ENCODE results near the gene PGA5. TPM values are rescaled to one million over a fixed set of nuclear protein-coding genes. Genes with fewer than 3 reads are reported as not detected.

PGA5 gene
- total RNA-seq, 3 donors from 2014 or later (not counting 1 experiment from before 2014, with no cell fraction given) = not detected

DNA sequence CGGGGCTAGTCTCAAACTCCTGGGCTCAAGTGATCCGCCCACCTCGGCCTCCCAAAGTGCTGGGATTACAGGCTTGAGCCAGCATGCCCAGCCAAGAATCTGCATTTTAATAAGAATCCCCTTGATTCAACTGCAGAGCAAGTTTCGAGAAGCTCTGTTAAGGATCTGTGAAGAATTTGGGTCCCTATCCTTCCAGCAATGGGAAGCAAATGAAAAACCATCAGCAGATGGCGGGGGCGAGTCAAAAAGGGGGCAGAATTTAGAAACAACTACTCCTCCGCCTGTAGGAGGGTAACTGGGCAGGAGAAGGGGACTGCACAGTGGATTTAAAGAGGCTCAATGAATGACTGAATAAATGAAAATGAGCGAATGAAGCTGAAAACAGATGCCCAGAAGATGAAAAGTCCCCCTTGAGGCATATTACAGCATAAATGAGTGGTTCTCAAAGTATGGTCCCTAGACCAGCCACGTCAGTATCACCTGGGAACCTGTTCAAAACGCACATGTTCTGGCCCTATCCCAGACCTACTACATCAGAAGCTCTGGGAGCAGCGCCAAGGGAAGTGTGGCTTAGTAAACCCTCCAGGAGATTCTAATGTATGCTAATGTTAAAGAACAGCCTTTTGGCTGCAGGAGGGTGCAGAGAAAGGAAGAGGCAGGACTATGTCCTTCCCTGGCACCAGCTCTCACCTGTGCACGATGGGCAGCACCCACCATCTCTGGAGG lies 39.1 kb downstream of the PGA5 start:
- Mint-ChIP-seq H3K36me3 (no peaks in the 10 kb centered on the region), H3K4me1 (no peaks in the 10 kb centered on the region), H3K9me3 (no peaks in the 10 kb centered on the region), H3K4me3 (no peak overlapping the region), H3K27me3 (ENCODE audit: low read depth in 2 of 2) (no peaks in the 10 kb centered on the region), H3K27ac (no peak overlapping the region)
- H3K36me3 ChIP-seq (ENCODE audit: control insufficient read depth, insufficient read depth, low read length) = no peaks in the 10 kb centered on the region
- H3K4me1 ChIP-seq (ENCODE audit: control insufficient read depth, insufficient read depth, low read length) = no peaks in the 10 kb centered on the region
- TF ChIP-seq CTCF (IDR thresholded peaks at IDR 0.05) = no peak
- 96% methylated on average over 12 of the region's 12 CpGs for WGBS (ENCODE audit: insufficient coverage)
- intact Hi-C loops (cut with micrococcal nuclease) = no loop called here
- DNase-seq = no peak
- no peaks in the 10 kb centered on the region for H3K27me3 ChIP-seq (ENCODE audit: control insufficient read depth, insufficient read depth, low read length)
- H3K9me3 ChIP-seq (ENCODE audit: control insufficient read depth, insufficient read depth, low read length) = no peaks in the 10 kb centered on the region
- no peak overlapping the region for H3K27ac ChIP-seq (ENCODE audit: low read length)
- no peak overlapping the region for H3K4me3 ChIP-seq (ENCODE audit: low read length)
- ATAC-seq = no peak

DNA sequence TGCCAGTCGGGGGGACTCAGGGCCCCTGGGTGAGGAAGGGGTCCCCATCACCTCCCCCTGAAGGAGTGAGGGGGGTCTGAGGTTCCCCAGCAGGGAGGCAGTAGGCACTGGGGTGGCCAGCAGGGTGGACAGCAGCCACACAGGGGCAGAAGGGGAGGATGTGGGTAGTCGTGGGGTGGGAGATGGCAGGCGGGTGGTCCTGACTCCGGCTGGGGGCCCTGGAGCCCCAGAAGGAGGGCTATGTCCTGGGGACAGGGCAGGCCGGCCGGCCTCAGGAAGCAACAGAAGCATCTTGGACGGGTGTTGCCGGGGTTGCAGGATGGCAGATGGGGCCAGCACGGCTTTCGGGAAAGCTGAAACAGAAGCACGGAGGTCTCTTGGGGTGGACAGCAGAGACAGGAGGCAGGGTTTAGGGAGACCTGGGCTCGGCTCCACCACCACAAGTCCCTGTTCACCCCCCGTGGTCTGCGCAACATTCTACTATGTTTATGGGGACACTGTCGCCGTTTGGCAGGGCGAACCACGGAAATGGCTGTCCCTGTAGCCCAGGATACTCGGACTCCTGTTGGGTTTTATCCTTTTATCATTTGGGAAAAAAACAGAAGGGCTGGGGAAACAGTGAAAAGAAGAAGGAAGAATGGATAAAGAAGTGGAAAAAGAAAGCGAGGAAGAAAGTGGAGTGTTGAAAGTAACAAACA lies 40.1 kb downstream of the PGA5 start:
- no peak overlapping the region for H3K4me3 ChIP-seq (ENCODE audit: low read length)
- no peak for TF ChIP-seq CTCF (IDR thresholded peaks at IDR 0.05)
- ATAC-seq (no peak), DNase-seq (no peak)
- H3K4me1 Mint-ChIP-seq = no peaks in the 10 kb centered on the region
- no peaks in the 10 kb centered on the region for H3K9me3 Mint-ChIP-seq
- H3K27ac Mint-ChIP-seq = no peak overlapping the region
- H3K27me3 ChIP-seq (ENCODE audit: control insufficient read depth, insufficient read depth, low read length) = no peaks in the 10 kb centered on the region
- H3K36me3 Mint-ChIP-seq = no peaks in the 10 kb centered on the region
- no peak overlapping the region for H3K27ac ChIP-seq (ENCODE audit: low read length)
- 94% methylated on average over 20 of the region's 20 CpGs for WGBS (ENCODE audit: insufficient coverage)
- intact Hi-C loops (cut with micrococcal nuclease) = no loop called here
- H3K36me3 ChIP-seq (ENCODE audit: control insufficient read depth, insufficient read depth, low read length) = no peaks in the 10 kb centered on the region
- H3K4me1 ChIP-seq (ENCODE audit: control insufficient read depth, insufficient read depth, low read length) = no peaks in the 10 kb centered on the region
- H3K27me3 Mint-ChIP-seq (ENCODE audit: low read depth in 2 of 2) = no peaks in the 10 kb centered on the region
- H3K9me3 ChIP-seq (ENCODE audit: control insufficient read depth, insufficient read depth, low read length) = no peaks in the 10 kb centered on the region
- no peak overlapping the region for H3K4me3 Mint-ChIP-seq

GRCh38 chr11:61281581-61282250 lies 40.7 kb downstream of the PGA5 start:
- H3K4me1 Mint-ChIP-seq = no peaks in the 10 kb centered on the region
- no peak overlapping the region for H3K4me3 Mint-ChIP-seq
- no peaks in the 10 kb centered on the region for H3K4me1 ChIP-seq (ENCODE audit: control insufficient read depth, insufficient read depth, low read length)
- H3K27me3 Mint-ChIP-seq (ENCODE audit: low read depth in 2 of 2) = no peaks in the 10 kb centered on the region
- DNase-seq (no peak), ATAC-seq (peak in 2 of 3 donors; percentile 60 to 69)
- WGBS (ENCODE audit: insufficient coverage) = 83% methylated on average over 35 of the region's 35 CpGs
- H3K36me3 Mint-ChIP-seq = no peaks in the 10 kb centered on the region
- no peaks in the 10 kb centered on the region for H3K9me3 ChIP-seq (ENCODE audit: control insufficient read depth, insufficient read depth, low read length)
- no peaks in the 10 kb centered on the region for H3K36me3 ChIP-seq (ENCODE audit: control insufficient read depth, insufficient read depth, low read length)
- intact Hi-C loops (cut with micrococcal nuclease) = no loop called here
- no peak overlapping the region for H3K4me3 ChIP-seq (ENCODE audit: low read length)
- no peaks in the 10 kb centered on the region for H3K27me3 ChIP-seq (ENCODE audit: control insufficient read depth, insufficient read depth, low read length)
- H3K27ac Mint-ChIP-seq = no peak overlapping the region
- no peak for TF ChIP-seq CTCF (IDR thresholded peaks at IDR 0.05)
- H3K9me3 Mint-ChIP-seq = no peaks in the 10 kb centered on the region
- H3K27ac ChIP-seq (ENCODE audit: low read length) = no peak overlapping the region
